Breast epithelium (tissue), 4 donors: Measurements from ENCODE around the gene AGPAT2. TPM values are rescaled to one million over a fixed set of nuclear protein-coding genes. Genes with fewer than 3 reads are reported as not detected.

Experiments used
- DNase-seq, 2 donors: peaks; one replicate each; pipeline ENCODE4 v3.0.0-alpha.2; 2019; ENCODE audit warnings: low spot score in 2 of 2
- H3K27ac ChIP-seq, 2 donors: fragments of 200-600 bp; sonication (generic) in 1 of 2; one replicate each; pipeline ENCODE4 v1.5.1; 2016 to 2019; ENCODE audit warnings: mild to moderate bottlenecking in 1 of 2
- H3K27me3 ChIP-seq, 2 donors: fragments of 200-600 bp; sonication (generic) in 1 of 2; one replicate each; pipeline versions ENCODE4 v1.5.1 to v1.6.0; 2017 to 2019; ENCODE audit warnings: control low read depth in 1 of 2, mild to moderate bottlenecking in 1 of 2
- H3K36me3 ChIP-seq: fragments of 200-600 bp; one replicate; pipeline ENCODE4 v1.5.1; 2019
- H3K4me1 ChIP-seq, 2 donors: fragments of 200-600 bp; sonication (generic); one replicate each; pipeline ENCODE4 v1.5.1; 2016 to 2019; ENCODE audit warnings: control low read depth in 1 of 2
- H3K4me3 ChIP-seq, 3 donors: fragments of 200-600 bp; sonication (generic); 1 replicate in 2 of 3; 2 replicates in 1 of 3; pipeline ENCODE4 v1.5.1; 2016 to 2019; ENCODE audit warnings: mild to moderate bottlenecking in 3 of 3, moderate library complexity in 2 of 3
- H3K9me3 ChIP-seq, 2 donors: fragments of 200-600 bp; sonication (generic) in 1 of 2; one replicate each; pipeline ENCODE4 v1.5.1; 2016 to 2019; ENCODE audit warnings: control low read depth in 1 of 2
- CTCF ChIP-seq, 3 donors: fragments of 450-650 bp; IDR thresholded peaks; one replicate each; pipeline ENCODE4 v1.5.1; 2016 to 2017; ENCODE audit warnings: antibody characterized with exemption in 3 of 3, mild to moderate bottlenecking in 3 of 3, moderate library complexity in 3 of 3
- POLR2A ChIP-seq: fragments of 450-650 bp; IDR thresholded peaks from one replicate; pipeline ENCODE4 v1.6.1; 2016; ENCODE audit warnings: antibody characterized with exemption, mild to moderate bottlenecking, moderate library complexity
- POLR2AphosphoS5 ChIP-seq, 3 donors: sonication (generic); formaldehyde crosslinking; IDR thresholded peaks; one replicate each; pipeline ENCODE4 v1.6.1; 2017; ENCODE audit warnings: antibody characterized with exemption in 3 of 3
- intact Hi-C: fragments of 100-400 bp; cut with DNase I; formaldehyde crosslinking; loops from one replicate; pipeline ENCODE4 v1.15.1; 2023; ENCODE audit warnings: low total_unique reads
- total RNA-seq, 3 donors: library from RNA; depleted of rRNA; stranded (reverse); fragments of >200 nt; gene quantifications; one replicate each; pipeline ENCODE4 v1.1.0, GENCODE V29; 2016

Gene AGPAT2
- total RNA-seq, 3 donors from 2014 or later, result 106 to 551 (median 110) TPM

- Histone ChIP-seq H3K36me3 (no peaks in the 10 kb centered on the region), H3K27ac (no peak overlapping the region), H3K4me3 (peak overlapping the region in 2 of 3 donors; percentile 42 to 69), H3K27me3 (peaks cover 3 to 45% of the 10 kb centered on the region in 2 donors), H3K9me3 (no peaks in the 10 kb centered on the region), H3K4me1 (peaks cover 0 to 4% of the 10 kb centered on the region in 2 donors)
- no peak for TF ChIP-seq POLR2AphosphoS5 (IDR thresholded peaks at IDR 0.05)
- TF ChIP-seq POLR2A, result no peak
- TF ChIP-seq CTCF (IDR thresholded peaks at IDR 0.05), result no peak
- no peak for DNase-seq
- intact Hi-C loops, result loop anchor here (1.0 kb wide), 1 partner anchor 24 kb away; no protein-coding TSS in a partner anchor
These were observed 18.1 kb downstream of the AGPAT2 start for GRCh38 chr9:136668983-136669790.

GRCh38 chr9:136667940-136668760 lies 19.1 kb downstream of the AGPAT2 start:
- intact Hi-C loops, result no loop called here
- no peak overlapping the region for H3K27ac ChIP-seq
- no peaks in the 10 kb centered on the region for H3K36me3 ChIP-seq
- H3K27me3 ChIP-seq, result peaks cover 3 to 52% of the 10 kb centered on the region in 2 donors
- H3K4me3 ChIP-seq, result peak overlapping the region; percentile 42 to 69 (median 47)
- TF ChIP-seq POLR2A, result no peak
- TF ChIP-seq CTCF (IDR thresholded peaks at IDR 0.05), result no peak
- TF ChIP-seq POLR2AphosphoS5 (IDR thresholded peaks at IDR 0.05), result no peak
- H3K9me3 ChIP-seq, result no peaks in the 10 kb centered on the region
- H3K4me1 ChIP-seq, result peaks cover 0 to 4% of the 10 kb centered on the region in 2 donors
- DNase-seq, result no peak

GRCh38 chr9:136667214-136667939 lies 19.9 kb downstream of the AGPAT2 start:
- Histone ChIP-seq H3K4me3 (peak overlapping the region; percentile 42 to 69 (median 47)), H3K9me3 (no peaks in the 10 kb centered on the region), H3K36me3 (no peaks in the 10 kb centered on the region), H3K4me1 (peaks cover 0 to 4% of the 10 kb centered on the region in 2 donors), H3K27ac (no peak overlapping the region), H3K27me3 (peaks cover 3 to 57% of the 10 kb centered on the region in 2 donors)
- DNase-seq, result no peak
- TF ChIP-seq CTCF (IDR thresholded peaks at IDR 0.05) (no peak), POLR2AphosphoS5 (IDR thresholded peaks at IDR 0.05) (no peak), POLR2A (no peak)
- intact Hi-C loops, result no loop called here

- H3K27me3 ChIP-seq, result peaks cover 3 to 57% of the 10 kb centered on the region in 2 donors
These were observed 20.7 kb downstream of the AGPAT2 start for GRCh38 chr9:136666372-136667213.

More at GRCh38 chr9:136666372-136667213, 20.7 kb downstream of the AGPAT2 start:
- intact Hi-C loops, result no loop called here
- no peak for DNase-seq
- Histone ChIP-seq H3K27ac (no peak overlapping the region), H3K36me3 (no peaks in the 10 kb centered on the region), H3K4me1 (peaks cover 0 to 4% of the 10 kb centered on the region in 2 donors), H3K9me3 (no peaks in the 10 kb centered on the region), H3K4me3 (peak overlapping the region; percentile 42 to 69 (median 47))
- TF ChIP-seq POLR2AphosphoS5 (IDR thresholded peaks at IDR 0.05) (no peak), CTCF (IDR thresholded peaks at IDR 0.05) (no peak), POLR2A (no peak)
